Stimulated activated CD8-positive, alpha-beta memory T cell treated with anti-CD3 and anti-CD28 coated beads, Interleukin-2, amount 100 ng/mL, for 48 hours (primary cell): ENCODE results near the gene MAD1L1.

Experiments used
- DNase-seq, 2 donors: peaks; one replicate each; pipeline ENCODE4 v3.0.0-alpha.2; 2020; ENCODE audit warnings: low read depth in 2 of 2

MAD1L1 gene

GRCh38 chr7:1853986-1854865 lies 378.5 kb downstream of the MAD1L1 start:
- no peak for DNase-seq

DNA sequence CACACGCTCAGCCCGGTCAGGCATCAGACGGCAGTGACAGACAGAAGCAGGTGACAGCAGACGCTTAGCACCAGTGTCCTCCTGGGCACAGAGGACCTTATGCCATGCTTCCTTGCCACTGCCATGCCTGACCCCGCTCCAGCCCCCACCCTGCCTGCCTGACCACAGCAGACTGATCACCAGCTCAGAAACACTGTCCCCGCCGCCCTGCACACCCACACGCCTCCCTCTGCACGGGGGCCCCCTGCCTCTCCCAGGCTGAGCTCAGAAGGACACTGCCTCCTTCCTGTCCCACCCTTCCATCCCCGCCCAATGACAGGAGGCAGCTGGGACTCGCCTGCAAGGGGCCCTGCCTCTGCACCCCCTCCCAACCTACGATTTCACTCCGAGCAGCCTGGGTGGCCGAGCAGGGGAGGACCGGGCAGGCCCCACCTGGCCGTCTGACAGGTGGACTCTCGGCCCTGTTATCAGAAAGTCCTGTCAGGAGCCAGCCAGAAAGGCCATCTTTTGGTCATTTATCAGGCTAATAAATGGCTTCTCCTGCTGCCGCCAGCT lies 379.2 kb downstream of the MAD1L1 start:
- no peak for DNase-seq

- no peak for DNase-seq
Observed at GRCh38 chr7:1852517-1853430, 380.0 kb downstream of the MAD1L1 start.

DNA sequence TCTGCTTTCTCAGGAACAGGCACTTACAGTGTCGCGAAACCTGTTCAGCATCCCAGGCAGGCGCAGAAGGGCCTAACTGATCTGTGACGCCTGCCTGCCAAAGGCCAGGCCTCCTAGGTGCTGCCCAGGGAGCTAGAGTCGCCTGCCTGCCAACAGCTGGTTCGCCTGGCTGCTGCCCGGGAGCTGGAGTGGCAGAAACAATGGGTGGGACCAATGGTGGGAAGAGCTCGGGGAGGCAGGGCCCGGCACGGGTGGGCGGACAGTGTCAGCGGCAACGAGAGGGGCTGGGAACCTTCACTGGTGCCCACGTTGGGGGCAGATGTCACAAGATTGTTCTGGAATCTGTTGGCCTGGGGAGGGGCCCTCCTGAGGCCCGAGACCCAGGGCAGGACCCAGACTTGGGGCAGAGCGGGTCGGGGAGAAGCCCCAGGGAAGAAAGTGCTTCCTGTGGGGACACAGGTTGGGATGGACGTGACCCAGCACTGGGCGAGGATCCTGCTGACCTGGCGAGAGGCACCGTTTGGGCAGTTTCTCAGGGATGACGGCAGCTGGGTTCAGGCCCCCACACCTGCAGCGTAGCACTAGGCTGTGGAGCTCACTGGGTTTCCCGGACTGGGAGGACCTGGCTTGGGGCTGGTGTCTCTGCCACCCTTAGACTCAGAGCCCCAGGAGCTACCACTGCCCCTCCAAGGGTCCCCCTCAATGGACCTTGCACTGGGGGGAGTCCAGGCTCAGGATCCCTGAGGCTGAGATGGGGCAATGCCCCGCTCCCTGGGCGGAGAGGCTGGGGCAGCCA lies 380.8 kb downstream of the MAD1L1 start:
- no peak for DNase-seq

DNA sequence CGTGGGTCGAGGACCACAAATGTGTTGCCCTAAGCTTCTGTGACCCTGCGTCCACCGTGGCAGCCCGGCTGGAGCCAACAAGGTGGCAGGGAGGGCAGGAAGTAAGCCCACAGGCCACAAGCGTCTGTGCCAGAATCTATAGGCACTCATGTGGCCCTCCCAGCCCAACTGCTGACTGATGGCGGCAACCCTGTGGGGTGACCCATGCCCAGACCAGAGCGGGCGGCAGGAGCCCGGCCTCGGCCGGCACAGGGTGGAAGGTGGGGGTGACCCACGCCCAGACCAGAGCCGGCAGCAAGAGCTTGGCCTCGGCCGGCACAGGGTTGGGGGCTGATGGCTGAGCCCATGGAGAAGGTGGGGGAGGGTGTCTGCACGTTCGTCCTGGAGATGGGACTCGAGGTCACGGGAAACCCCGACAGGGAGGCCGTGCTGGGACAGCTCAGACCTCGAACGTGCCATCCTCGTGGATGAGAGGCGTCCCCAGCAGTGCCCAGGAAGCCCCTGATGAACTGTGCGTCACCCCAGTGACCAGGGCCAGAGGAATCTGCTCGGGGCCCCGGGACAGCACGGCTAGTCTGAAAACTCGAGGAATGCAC lies 381.7 kb downstream of the MAD1L1 start:
- DNase-seq: no peak

GRCh38 chr7:1850111-1850975 lies 382.4 kb downstream of the MAD1L1 start:
- DNase-seq: no peak

DNA sequence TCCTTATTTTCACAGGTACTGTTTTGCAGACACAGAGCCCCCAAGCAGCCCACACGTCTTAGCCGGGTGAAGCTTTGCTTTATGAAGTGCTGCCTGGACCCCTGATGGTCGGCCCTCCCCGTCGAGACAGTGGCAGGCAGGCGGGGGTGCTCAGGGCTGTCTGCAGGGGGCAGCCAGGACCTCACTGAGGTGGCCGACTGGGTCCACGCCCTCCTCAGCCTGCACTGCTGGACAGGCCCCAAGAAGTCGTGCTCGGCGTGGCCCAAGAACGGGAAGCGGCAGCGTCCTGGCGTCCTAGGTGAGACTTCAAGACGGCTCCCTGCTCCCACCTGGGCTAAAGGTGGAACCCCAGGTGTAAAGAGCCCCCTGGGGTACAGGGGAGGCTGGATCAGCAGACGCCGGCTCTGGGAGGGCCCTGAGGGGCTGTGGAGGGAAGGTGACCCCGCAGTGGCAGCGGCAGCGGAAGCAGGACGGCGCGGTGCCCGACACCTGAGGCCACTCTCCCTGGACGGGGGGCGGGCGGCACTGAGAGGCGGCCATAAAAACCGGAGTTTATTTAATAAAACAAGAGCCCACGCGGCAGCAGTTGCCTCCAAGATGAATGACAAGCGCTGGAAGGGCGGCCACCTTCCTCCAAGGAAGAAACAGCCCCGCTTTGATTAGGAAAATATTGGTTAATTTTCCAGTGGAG lies 383.2 kb downstream of the MAD1L1 start:
- DNase-seq: no peak

DNA sequence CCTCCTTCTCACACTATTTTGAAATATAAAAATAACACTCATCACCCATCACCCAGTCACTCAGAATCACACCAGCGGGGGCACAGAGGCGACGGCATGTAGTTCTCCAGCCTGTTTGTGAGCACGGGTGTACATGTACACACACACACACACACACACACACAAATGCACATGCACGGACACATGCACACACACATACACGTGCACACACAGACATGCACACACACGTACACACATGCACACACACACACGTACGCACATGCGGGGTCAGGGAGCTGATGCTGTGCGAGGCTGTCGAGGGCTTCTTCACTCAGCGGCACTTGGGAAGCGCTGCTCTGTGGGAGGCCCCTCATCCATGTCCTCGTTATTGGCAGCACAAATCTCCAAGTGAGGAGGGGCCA lies 383.8 kb downstream of the MAD1L1 start:
- DNase-seq: no peak

- no peak for DNase-seq
Observed at GRCh38 chr7:1848013-1848640, 384.6 kb downstream of the MAD1L1 start.

DNA sequence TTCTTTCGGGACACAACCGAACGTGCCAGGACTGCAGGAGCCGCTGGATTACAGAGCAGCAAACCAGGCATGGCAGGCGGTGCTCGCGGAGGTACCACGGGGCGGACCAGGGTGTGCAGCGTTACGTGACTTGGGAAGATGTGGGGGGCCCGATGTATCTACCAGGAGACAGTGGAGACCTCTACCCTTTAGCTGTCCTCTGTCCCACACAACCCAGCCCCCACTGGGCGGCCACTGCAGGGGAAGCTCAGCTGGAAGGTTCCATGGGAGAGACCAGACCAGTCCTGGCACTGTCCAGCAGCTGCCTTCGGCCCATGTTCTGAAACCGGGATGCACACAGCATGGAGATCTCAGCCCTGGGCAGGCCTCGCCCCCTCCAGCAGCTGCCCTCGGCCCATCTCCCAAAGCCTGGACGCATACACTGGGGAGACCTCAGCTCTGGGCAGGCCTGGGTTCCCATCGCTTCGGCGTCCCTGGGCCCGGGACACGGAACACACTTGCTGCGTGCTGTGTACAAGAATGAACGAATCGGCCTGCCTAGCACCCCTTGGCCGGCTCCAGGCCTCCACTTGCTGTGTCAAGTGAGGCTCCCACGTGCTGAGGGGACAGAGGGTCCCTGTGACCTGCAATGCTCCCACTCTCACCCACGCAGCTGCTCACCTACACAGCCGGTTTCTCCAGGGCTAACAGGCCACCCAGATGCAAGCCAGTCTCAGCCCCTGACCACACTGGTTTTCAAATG lies 385.3 kb downstream of the MAD1L1 start:
- DNase-seq: no peak

- no peak for DNase-seq
Observed at GRCh38 chr7:1846331-1847065, 386.2 kb downstream of the MAD1L1 start.

DNA sequence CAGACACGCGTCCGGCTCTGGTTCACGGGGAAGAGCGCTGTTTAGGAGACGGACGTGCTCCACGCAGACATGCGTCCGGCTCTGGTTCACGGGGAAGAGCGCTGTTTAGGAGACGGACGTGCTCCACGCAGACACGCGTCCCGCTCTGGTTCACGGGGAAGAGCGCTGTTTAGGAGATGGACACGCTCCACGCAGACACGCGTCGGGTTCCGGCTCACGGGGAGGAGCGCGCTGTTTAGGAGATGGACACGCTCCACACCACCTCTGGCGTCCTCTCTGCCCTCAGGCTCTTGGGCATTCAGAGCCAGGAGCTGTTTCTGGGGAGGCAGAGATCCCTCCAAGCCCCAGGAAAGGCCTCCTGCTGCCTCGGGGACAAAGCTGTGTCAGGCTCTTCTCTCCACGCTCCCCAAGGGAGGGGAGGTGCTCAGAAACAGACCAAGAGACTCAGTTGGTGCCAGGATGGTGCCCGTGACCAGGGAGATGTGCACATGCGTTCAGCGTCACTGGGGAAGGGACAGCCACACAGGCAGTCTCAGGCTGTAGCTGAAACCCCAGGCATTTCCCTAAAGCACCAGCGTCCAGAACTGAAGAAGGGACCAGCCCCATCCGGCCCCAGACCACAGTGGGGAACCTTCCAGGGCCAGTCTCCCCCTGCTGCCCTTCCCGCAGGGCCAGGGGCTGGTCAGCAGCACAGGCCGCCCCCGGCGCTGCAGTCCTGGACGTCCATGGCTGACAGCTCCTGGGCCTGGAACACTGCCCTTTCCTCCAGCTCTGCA lies 387.0 kb downstream of the MAD1L1 start:
- no peak for DNase-seq

- no peak for DNase-seq
Observed at GRCh38 chr7:1844951-1845390, 387.8 kb downstream of the MAD1L1 start.

GRCh38 chr7:1844336-1844950 lies 388.3 kb downstream of the MAD1L1 start:
- no peak for DNase-seq

DNA sequence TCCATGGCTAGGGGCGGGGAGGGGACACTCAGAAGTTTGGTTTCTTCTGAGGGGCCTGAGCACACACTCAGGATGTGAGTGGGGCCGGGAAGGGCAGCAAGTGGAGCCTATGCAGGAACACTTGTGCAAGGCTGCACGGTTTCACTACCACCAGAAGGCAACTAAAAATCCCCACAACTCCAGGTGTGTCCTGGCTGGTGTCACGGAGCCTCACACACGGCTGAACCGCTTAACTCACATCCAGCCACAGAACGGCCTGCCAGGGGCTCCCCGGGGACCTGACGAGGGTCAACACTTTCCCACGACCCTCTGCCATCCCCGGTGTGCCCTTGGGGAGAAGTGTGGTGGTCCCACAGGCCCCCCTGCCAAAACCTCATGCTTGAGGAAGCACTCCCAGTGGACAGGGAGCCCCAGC lies 388.8 kb downstream of the MAD1L1 start:
- no peak for DNase-seq

DNA sequence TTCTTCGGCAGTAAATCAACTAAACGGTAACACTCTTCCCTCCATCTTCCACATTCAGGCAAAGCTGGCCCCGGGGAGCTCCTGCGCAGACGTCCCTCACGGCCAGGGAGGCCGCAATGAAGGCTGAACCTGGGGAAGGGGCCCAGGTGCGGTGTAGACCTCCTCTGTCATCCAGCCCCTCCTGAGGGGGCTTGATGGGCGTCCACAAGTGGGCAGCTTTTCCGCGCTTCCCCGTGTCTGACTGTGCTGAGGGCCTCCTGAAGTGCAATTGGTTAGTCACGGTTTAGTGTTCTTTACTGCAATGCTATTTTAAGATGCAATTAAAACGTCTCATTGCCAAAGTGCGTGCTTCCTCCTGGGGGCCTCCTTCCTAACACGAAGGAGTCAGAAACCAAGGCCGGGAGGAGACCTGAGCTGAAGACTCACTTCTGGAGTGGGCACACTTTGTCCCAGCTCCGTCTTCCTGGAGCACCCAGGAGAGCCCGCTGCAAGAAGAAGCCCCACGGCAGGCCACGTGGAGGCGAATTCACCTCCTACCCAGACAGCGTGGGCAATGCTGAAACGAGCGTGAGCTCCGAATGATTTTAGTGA lies 389.4 kb downstream of the MAD1L1 start:
- DNase-seq: no peak
